Effector CD4-positive, alpha-beta T cell (primary cell): ENCODE results near the gene MEF2C. TPM values are rescaled to one million over a fixed set of nuclear protein-coding genes. Genes with fewer than 3 reads are reported as not detected.
"Not testable (repeated sequence)": the region's sequence is repeated elsewhere in the genome, so short reads cannot be mapped to it uniquely, and the experiment has no call there.

Experiments used
- DNase-seq: peaks from one replicate; pipeline ENCODE4 v3.0.0-alpha.2; 2020
- total RNA-seq: gene quantifications from one replicate; lab custom pipeline; 2026; lab: John Stamatoyannopoulos, UW

Gene MEF2C
- not detected for total RNA-seq

- no peak for DNase-seq
Observed at GRCh38 chr5:88883059-88883835, at the start of gene MEF2C. MEF2C (minus strand) TSS chr5:88883184; CDS start chr5:88823788, 59,396 bp downstream.

GRCh38 chr5:88932541-88932940, 49.6 kb upstream of the MEF2C start:
- no peak for DNase-seq

GRCh38 chr5:88930335-88930734, 47.4 kb upstream of the MEF2C start:
- no peak for DNase-seq

- no peak for DNase-seq
Observed at GRCh38 chr5:88929385-88929784, 46.4 kb upstream of the MEF2C start.

- DNase-seq, result no peak
Observed at GRCh38 chr5:88926774-88927173, 43.8 kb upstream of the MEF2C start.

GRCh38 chr5:88925692-88926490, 42.9 kb upstream of the MEF2C start:
- DNase-seq, result no peak

- no peak for DNase-seq
Observed at GRCh38 chr5:88924330-88924657, 41.3 kb upstream of the MEF2C start.

GRCh38 chr5:88923623-88924329, 40.8 kb upstream of the MEF2C start:
- no peak for DNase-seq

- not testable (repeated sequence) for DNase-seq
Observed at GRCh38 chr5:88912743-88913142, 29.8 kb upstream of the MEF2C start.

GRCh38 chr5:88911059-88911572, 28.1 kb upstream of the MEF2C start:
- DNase-seq, result not testable (repeated sequence)

GRCh38 chr5:88904478-88904877, 21.5 kb upstream of the MEF2C start:
- DNase-seq, result not testable (repeated sequence)

- not testable (repeated sequence) for DNase-seq
Observed at GRCh38 chr5:88903966-88904365, 21.0 kb upstream of the MEF2C start.

- not testable (repeated sequence) for DNase-seq
Observed at GRCh38 chr5:88901077-88901476, 18.1 kb upstream of the MEF2C start.

- no peak for DNase-seq
Observed at GRCh38 chr5:88899096-88899737, 16.2 kb upstream of the MEF2C start.

GRCh38 chr5:88897748-88898147, 14.8 kb upstream of the MEF2C start:
- DNase-seq, result no peak

- DNase-seq, result no peak
Observed at GRCh38 chr5:88895681-88896501, 12.9 kb upstream of the MEF2C start.

- DNase-seq, result no peak
Observed at GRCh38 chr5:88892669-88893068, 9.7 kb upstream of the MEF2C start.

GRCh38 chr5:88890070-88890781, 7.2 kb upstream of the MEF2C start:
- no peak for DNase-seq

GRCh38 chr5:88889189-88890069, 6.4 kb upstream of the MEF2C start:
- DNase-seq, result no peak

- no peak for DNase-seq
Observed at GRCh38 chr5:88888848-88889188, 5.8 kb upstream of the MEF2C start.
